VCaP (cell line): ENCODE data around the gene COL9A3.

Experiments used
- H3K27ac ChIP-seq: fragments of 450-650 bp; 2 replicates; pipeline ENCODE4 v1.5.1; 2017
- TF ChIP-seq, protein P1 (sequence below): fragments of 450-650 bp; conservative IDR thresholded peaks from 2 replicates; pipeline ENCODE4 v1.5.1; 2017; ENCODE audit warnings: mild to moderate bottlenecking, moderate library complexity

COL9A3 gene

GRCh38 chr20:62799459-62799858 lies 17.4 kb upstream of the COL9A3 start:
- TF ChIP-seq, protein P1, sequence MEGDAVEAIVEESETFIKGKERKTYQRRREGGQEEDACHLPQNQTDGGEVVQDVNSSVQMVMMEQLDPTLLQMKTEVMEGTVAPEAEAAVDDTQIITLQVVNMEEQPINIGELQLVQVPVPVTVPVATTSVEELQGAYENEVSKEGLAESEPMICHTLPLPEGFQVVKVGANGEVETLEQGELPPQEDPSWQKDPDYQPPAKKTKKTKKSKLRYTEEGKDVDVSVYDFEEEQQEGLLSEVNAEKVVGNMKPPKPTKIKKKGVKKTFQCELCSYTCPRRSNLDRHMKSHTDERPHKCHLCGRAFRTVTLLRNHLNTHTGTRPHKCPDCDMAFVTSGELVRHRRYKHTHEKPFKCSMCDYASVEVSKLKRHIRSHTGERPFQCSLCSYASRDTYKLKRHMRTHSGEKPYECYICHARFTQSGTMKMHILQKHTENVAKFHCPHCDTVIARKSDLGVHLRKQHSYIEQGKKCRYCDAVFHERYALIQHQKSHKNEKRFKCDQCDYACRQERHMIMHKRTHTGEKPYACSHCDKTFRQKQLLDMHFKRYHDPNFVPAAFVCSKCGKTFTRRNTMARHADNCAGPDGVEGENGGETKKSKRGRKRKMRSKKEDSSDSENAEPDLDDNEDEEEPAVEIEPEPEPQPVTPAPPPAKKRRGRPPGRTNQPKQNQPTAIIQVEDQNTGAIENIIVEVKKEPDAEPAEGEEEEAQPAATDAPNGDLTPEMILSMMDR = no peak

GRCh38 chr20:62799873-62800272 lies 17.0 kb upstream of the COL9A3 start:
- H3K27ac ChIP-seq = no peak overlapping the region
- TF ChIP-seq, protein P1 = no peak

More at GRCh38 chr20:62799459-62799858, 17.4 kb upstream of the COL9A3 start:
- no peak overlapping the region for H3K27ac ChIP-seq

- no peak overlapping the region for H3K27ac ChIP-seq
- TF ChIP-seq, protein P1 = no peak
These were observed 16.3 kb upstream of the COL9A3 start for GRCh38 chr20:62800314-62801259.

- TF ChIP-seq, protein P1 = no peak
- no peak overlapping the region for H3K27ac ChIP-seq
These were observed 15.4 kb upstream of the COL9A3 start for GRCh38 chr20:62801284-62802010.

DNA sequence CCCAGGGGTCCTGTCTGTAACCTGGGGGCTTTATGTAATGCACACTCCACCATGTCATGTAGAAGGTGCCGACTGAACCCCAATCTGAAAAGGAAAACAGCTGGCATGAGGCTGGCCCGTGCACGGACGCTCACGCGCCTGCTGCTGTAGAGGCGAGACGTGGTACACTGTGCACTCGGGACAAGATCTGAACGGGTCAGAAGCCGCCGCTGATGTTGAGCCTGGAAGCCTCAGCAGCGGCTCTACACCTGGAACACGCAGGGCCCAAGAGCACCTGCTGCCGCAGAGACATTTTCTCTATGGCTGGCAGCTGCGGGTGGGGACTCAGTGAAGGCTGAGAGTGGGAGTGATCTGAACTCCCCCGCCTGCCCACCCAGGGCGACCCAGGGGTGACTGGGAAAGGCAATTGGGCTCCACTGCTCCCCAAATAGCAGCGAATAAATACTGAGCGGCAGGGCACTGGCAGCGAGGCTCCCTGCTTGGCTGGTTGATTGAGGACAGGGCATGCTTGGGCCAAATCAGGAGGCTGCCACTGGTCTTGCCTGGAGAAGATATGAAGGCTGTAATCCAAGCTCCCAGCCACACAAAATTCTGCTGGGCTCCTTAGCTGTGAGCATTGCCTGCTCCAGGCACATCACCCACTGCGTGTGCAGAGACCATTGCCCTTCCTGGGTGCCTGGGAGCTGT lies 14.7 kb upstream of the COL9A3 start:
- TF ChIP-seq, protein P1 = no peak
- no peak overlapping the region for H3K27ac ChIP-seq

DNA sequence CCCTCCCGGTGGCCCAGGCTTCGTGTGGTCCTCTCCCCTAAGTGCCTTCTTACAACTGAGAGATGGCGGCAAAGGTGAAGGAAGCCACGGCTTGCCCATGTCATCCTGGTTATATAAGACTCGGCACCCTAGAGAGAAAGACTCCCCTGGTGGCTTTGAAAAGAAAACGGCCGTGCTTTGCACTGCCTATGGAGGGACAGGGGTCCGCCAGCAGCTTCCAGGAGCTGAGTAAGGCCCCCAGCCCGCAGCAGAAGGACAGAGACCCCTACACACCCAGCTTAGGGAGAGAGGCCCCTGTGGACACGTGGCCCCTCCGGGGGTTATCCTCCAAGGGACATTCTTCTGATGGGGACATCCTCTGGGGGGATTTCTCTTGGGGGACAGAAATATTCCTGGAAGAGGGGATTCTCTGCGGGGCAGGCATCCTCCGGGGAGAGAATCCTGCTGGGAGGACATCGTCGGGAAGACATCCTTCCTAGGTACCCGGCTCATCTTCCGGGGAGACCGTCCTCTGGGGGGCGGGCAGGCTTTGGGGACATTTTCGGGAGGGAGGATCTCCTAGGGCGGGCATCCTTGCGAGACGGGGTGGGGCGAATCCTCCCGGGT lies 12.7 kb upstream of the COL9A3 start:
- peak overlapping the region; percentile 90 for H3K27ac ChIP-seq
- TF ChIP-seq, protein P1 = no peak
